HG02623 (cell line): Measurements from ENCODE around the gene KAT14.
"Not testable (repeated sequence)": the region's sequence is repeated elsewhere in the genome, so short reads cannot be mapped to it uniquely, and the experiment has no call there.

Experiments
- ATAC-seq: cut with Tn5 transposase; IDR thresholded peaks from one replicate; pipeline ENCODE4 v1.9.1; 2021; ENCODE audit warnings: moderate library complexity; ENCODE audit not compliant: unreplicated experiment

Gene KAT14

DNA sequence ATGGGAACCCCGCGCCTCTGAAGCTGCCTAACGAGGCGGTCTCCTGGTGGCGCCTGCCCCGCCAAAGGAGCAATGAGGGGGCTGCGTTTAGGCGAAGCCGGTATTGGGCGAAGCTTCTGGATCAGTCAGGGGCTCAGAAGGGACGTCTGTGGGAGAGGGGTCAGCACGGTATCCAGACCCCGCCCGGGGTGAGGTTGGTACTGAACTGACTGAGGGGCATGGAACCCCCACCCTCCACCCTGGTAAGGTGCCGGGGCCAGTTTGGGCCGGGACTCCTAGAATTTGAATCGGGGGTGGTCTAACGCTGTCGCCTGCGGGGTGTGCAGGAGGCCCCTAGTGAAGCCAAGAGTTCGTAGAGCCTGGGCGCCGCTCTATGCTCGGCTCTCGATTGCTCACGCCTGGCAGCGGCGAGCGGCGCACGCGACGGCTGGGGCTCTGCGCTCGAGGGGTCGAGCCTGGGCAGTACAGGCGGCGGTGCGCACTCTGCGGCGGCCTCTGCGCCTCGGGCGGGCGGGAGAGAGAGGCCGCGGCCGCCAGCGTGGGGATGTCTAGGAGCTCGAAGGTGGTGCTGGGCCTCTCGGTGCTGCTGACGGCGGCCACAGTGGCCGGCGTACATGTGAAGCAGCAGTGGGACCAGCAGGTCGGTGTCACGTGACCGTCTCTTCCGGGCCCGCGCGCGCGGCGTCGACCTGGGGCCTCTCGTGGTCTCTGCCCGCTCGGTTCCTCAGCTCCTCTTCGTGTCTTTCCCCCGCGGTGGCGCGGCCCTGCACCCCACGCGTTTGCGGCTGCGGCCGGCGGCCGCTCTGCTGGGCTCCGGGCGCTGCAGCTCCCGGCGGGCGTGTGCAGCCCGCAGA, at the start of gene KAT14, which contains the start of gene PET117:
Gene KAT14 (plus strand): TSS at position 452 of the 854 bp plus-strand sequence. CDS start 4,798 bp downstream, outside the sequence.
Gene PET117 (plus strand): TSS at position 452 of the 854 bp plus-strand sequence. CDS start 93 bp downstream, at position 545.
- ATAC-seq, result peak; percentile 84

DNA sequence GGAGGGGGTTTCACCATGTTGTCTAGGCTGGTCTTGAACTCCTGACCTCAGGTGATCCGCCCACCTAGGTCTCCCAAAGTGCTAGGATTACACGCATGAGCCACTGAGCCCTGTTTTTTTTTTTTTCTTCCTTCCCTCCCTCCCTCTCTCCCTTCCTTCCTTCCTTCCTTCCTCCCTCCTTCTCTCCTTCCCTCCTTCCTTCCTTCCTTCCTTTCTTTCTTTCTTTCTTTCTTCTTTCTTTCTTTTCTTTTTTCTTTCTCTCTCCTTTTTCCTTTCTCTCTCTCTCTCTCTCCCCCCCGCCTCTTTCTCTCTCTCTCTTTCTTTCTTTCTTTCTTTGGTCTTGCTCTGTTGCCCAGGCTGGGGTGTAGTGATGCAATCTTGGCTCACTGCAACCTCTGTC, 49.4 kb upstream of the KAT14 start:
- ATAC-seq, result not testable (repeated sequence)

DNA sequence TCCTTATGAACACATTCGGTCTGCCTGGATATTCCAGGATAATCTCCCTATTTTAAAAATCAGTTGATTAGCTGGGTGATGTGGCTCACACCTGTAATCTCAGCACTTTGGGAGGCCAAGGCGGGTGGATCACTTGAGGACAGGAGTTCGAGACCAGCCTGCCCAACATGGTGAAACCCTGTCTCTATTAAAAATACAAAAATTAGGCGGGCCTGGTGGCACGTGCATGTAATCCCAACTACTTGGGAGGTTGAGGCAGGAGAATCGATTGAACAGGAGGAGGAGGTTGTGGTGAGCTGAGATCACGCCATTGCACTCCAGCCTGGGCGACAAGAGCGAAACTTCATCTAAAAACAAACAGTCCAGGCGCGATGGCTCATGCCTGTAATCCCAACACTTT, 48.8 kb upstream of the KAT14 start:
- not testable (repeated sequence) for ATAC-seq

GRCh38 chr20:18090044-18090443, 47.6 kb upstream of the KAT14 start:
- ATAC-seq, result no peak

DNA sequence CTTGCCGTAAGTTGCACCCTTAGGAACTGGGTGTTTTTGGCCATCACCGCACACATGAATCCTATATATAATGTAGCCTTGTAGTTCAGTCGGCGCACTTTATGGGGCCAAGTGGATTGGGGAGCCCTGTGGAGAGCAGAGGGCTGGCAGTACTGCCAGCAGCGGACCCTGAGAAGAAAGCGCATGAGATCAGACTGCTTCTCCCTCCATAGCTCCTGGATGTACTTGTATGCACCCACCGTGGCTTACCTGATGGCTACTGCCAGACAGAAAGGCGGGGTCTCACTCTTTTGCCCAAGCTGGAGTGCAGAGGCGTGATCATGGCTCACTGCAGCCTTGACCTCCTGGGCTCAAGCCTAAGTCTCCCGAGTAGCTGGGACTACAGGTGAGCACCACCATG, 47.2 kb upstream of the KAT14 start:
- ATAC-seq, result no peak

GRCh38 chr20:18091623-18092022, 46.0 kb upstream of the KAT14 start:
- no peak for ATAC-seq

DNA sequence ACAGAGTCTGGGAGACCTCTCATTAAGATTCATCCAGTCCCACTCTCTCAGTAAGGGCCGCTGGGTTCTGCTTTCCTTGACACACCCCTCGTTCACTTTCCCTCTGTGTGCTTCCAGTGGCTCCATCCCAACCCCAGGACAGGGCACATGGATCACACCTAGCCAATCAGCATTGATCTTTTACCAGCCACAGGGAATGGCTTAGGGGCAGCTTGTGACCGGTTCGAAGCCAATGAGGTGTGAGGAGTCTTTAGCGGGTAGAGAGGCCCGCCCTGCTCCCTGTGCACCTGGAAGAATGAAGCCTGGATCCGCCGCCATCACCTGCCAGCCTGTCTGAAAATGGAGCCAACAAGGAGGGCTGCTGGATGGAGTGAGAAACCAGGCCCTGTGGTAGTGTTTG, 44.8 kb upstream of the KAT14 start:
- ATAC-seq, result no peak

DNA sequence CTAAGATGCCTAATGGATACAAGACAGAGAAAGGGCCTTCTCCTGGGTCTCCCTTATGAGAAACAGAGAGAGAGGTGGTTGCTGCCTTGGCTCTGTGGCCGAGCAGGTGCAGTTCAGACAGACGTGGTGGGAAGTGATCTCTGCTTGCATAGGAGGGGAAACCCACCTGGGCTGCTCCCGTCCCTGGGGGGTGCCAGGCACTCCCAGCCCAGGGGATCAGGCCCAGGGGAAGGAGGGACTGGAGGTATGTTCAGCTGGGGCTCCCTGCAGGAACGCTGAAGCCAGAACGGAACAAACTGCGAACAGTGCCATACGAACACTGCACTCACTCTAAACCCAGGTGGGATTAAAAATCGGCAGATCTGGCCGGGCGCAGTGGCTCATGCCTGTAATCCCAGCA, 44.3 kb upstream of the KAT14 start:
- no peak for ATAC-seq

DNA sequence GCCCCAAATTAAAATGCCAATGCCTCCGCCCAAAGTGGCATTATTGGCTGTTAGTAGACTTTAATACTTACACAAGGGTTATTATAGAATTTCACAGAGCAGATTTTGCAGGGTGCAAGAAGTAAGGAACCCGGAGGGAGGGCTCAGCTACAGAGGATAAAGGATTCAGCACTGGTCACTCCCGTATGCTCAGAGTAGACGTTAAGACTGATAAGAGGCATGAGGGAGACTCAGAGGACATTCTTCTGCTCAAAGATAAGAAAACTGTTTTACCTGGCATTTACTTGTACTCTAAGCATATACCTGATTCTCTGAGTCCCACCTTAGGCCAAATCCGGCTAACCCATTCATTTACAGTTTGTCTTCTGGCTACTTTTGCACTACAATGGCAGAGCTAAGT, 43.5 kb upstream of the KAT14 start:
- no peak for ATAC-seq

- not testable (repeated sequence) for ATAC-seq
These were observed 37.1 kb upstream of the KAT14 start for GRCh38 chr20:18100569-18100968.

GRCh38 chr20:18101125-18101810, 36.4 kb upstream of the KAT14 start:
- ATAC-seq, result no peak

GRCh38 chr20:18103497-18103896, 34.2 kb upstream of the KAT14 start:
- no peak for ATAC-seq

DNA sequence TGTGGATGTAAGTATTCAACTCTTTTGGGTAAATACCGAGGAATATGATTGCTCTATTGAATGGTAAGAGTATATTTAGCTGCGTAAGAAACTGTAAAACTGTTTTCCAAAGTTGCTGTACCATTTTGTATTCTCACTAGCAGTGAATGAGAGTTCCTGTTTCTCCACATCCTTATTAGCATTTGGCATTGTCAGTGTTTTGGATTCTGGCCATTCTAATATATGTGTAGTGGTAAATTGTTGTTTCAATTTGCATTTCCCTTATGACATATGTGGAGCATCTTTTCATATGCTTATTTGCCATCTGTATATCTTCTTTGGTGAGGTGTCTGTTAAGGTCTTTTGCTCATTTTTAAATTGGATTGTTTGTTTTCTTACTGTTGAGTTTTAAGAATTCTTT, 29.3 kb upstream of the KAT14 start:
- ATAC-seq, result no peak

GRCh38 chr20:18128574-18128973, 9.1 kb upstream of the KAT14 start:
- not testable (repeated sequence) for ATAC-seq

DNA sequence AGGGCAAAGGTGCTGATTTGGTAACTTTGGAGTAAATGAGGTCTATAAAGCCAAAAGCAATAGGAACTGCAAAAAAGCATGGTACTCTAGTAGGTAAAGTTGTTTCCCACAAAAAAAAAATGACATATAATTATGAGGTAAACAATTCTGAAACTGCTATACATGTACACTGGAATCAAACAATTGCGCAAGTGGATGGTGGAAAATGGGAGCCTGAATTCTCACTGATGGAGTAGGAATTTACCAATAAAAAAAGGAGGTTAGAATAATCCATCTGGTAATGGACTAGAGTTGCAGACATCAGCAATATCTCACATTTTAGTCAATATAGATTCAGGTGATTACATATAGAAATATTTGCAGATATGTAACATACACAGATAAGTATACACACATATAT, 5.0 kb upstream of the KAT14 start:
- no peak for ATAC-seq

GRCh38 chr20:18133962-18134361, 3.7 kb upstream of the KAT14 start:
- ATAC-seq, result no peak

DNA sequence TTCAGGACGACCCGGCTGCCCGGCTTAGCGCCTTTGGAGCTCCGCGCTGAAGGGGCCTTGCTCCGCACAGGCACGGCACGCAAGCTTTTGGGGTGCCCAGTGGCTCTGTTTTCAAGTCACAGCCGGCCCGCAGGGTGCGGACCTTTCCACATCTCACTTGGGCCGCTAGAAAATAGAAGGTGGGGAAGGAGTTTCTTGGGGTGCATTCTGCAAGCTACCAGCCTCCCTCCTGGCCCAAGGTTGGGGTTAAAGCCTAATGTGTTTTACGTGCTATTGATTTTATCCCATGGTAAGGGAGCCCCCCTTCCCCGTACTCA, 561 bp downstream of the KAT14 start:
- ATAC-seq, result no peak

GRCh38 chr20:18138639-18139583, 1.2 kb downstream of the KAT14 start:
- ATAC-seq, result no peak

- ATAC-seq, result no peak
These were observed 2.2 kb downstream of the KAT14 start for GRCh38 chr20:18139832-18140231.

DNA sequence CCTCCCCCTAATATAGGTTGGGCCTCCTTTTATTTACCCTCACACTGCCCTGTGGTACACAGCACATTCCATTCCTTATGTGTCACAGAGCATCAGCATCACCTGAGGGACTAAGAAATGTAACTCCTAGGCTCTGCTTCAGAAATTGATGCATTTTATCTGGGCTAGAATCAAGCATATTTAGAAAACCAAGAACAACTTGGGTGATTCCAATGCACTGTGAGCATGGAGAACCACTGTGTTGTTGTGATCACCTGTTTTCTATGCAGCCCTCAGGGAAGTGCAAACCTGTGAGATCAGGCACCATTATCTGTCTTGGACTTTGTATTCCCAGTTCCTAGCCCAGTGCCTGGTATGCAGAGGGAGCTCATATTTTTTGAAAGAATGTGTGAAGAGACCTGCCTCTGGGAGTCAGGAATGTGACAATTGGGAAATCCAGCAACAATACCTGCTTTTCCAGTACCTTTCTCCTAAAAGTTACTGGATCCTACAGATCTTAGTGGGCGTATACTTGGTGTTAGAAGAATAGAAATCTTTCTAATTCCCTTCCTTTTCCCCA, 7.0 kb downstream of the KAT14 start:
- ATAC-seq, result no peak

- ATAC-seq, result no peak
These were observed 16.7 kb downstream of the KAT14 start for GRCh38 chr20:18154342-18154741.
